K562 (cell line): ENCODE measurements around the gene GRPEL2. TPM values are rescaled to one million over a fixed set of nuclear protein-coding genes. Genes with fewer than 3 reads are reported as not detected.

Source experiments
- CBFB ChIP-seq: sonication (generic); formaldehyde crosslinking; IDR thresholded peaks from 2 replicates; pipeline ENCODE4 v1.4.0; 2020; ENCODE audit warnings: mild to moderate bottlenecking, missing genetic modification reagents
- DPF2 ChIP-seq: fragments of 450-650 bp; IDR thresholded peaks from 2 replicates; pipeline ENCODE4 v1.6.1; 2016
- HDAC2 ChIP-seq: fragments of 450-650 bp; IDR thresholded peaks from 2 replicates; pipeline ENCODE4 v1.6.1; 2016; ENCODE audit warnings: mild to moderate bottlenecking
- KDM5B ChIP-seq: fragments of 200-600 bp; sonication (generic); IDR thresholded peaks from 2 replicates; pipeline ENCODE4 v1.6.1; 2012; ENCODE audit warnings: low read depth, mild to moderate bottlenecking, moderate library complexity, low read length, control low read depth, inconsistent platforms; ENCODE audit not compliant: insufficient replicate concordance
- KLF1 ChIP-seq: fragments of 450-650 bp; IDR thresholded peaks from 2 replicates; pipeline ENCODE4 v1.6.1; 2016; ENCODE audit warnings: missing genetic modification characterization, missing compliant biosample characterization
- NR2C1 ChIP-seq, 2 experiments: fragments of 450-650 bp; IDR thresholded peaks; 2 replicates each; pipeline ENCODE4 v1.6.1; 2017; ENCODE audit warnings: mild to moderate bottlenecking in 2 of 2, antibody characterized with exemption in 1 of 2, inconsistent platforms in 1 of 2, missing compliant biosample characterization in 1 of 2, missing genetic modification characterization in 1 of 2
- PHB ChIP-seq: fragments of 250-450 bp; sonication (Bioruptor Pico); IDR thresholded peaks from 2 replicates; pipeline ENCODE4 v1.5.0; 2021
- POLR2A ChIP-seq: fragments of 450-650 bp; conservative IDR thresholded peaks from 2 replicates; pipeline ENCODE4 v1.6.1; 2016
- POLR2G ChIP-seq: fragments of 200-400 bp; formaldehyde crosslinking; IDR thresholded peaks from 2 replicates; pipeline ENCODE4 v1.6.1; 2017; ENCODE audit warnings: low read depth, mild to moderate bottlenecking, antibody characterized with exemption, low read length, moderate library complexity
- PRMT5 ChIP-seq: sonication (generic); formaldehyde crosslinking; IDR thresholded peaks from 2 replicates; pipeline ENCODE4 v1.5.0; 2020; ENCODE audit warnings: missing genetic modification reagents
- SMAD1 ChIP-seq: fragments of 150-350 bp; IDR thresholded peaks from 2 replicates; pipeline ENCODE4 v1.6.1; 2014; ENCODE audit warnings: low read length, low read depth; ENCODE audit not compliant: partially characterized antibody
- SP1 ChIP-seq: sonication (generic); formaldehyde crosslinking; IDR thresholded peaks from 2 replicates; pipeline ENCODE4 v1.8.1; 2022; ENCODE audit warnings: mild to moderate bottlenecking, missing genetic modification reagents
- TAF15 ChIP-seq: fragments of 200-400 bp; formaldehyde crosslinking; IDR thresholded peaks from 2 replicates; pipeline ENCODE4 v1.6.1; 2017; ENCODE audit warnings: mild to moderate bottlenecking, low read depth, low read length, moderate library complexity
- ZBTB7A ChIP-seq: IDR thresholded peaks from 2 replicates; pipeline ENCODE4 v1.6.1; 2011; ENCODE audit warnings: low read depth, mild to moderate bottlenecking, low read length, moderate library complexity, borderline replicate concordance; ENCODE audit not compliant: control insufficient read depth
- ZKSCAN1 ChIP-seq: fragments of 150-350 bp; IDR thresholded peaks from 2 replicates; pipeline ENCODE4 v1.6.1; 2016; ENCODE audit warnings: low read depth, low read length
- ZNF311 ChIP-seq: fragments of 250-450 bp; sonication (Bioruptor Pico); IDR thresholded peaks from 2 replicates; pipeline ENCODE4 v1.4.0; 2020; ENCODE audit warnings: mild to moderate bottlenecking, moderate library complexity
- ZNF583 ChIP-seq: fragments of 250-450 bp; sonication (Bioruptor Pico); IDR thresholded peaks from 2 replicates; pipeline ENCODE4 v1.4.0; 2020
- polyA plus RNA-seq, 8 experiments: library from polyadenylated mRNA; depleted of rRNA in 4 of 8; stranded (reverse) in 5 of 8; unstranded in 3 of 8; fragments of >200 nt; fragmentation: Nextera tagmentation in 2 of 8; fragmentation: Illumina TruSeq in 1 of 8; extraction: Ambion mirVana in 2 of 8; extraction: Trizol in 1 of 8; gene quantifications; 2 replicates each; pipeline versions ENCODE4 v1.2.1 to v1.2.3, GENCODE V29; 2011 to 2014; ENCODE audit warnings: inconsistent platforms in 1 of 8, missing spikeins in 1 of 8
- total RNA-seq, 7 experiments: library from RNA; depleted of rRNA in 6 of 7; stranded (reverse); fragments of >200 nt in 6 of 7; fragmentation: Illumina TruSeq in 2 of 7; extraction: Trizol in 2 of 7; gene quantifications; 2 replicates each; pipeline versions ENCODE4 v1.2.1 to v1.2.3, GENCODE V29; 2011 to 2021; ENCODE audit warnings: low replicate concordance in 1 of 7
- TF ChIP-seq, protein P1 (sequence below): fragments of 450-650 bp; formaldehyde crosslinking; IDR thresholded peaks from 2 replicates; pipeline ENCODE4 v1.4.0; 2020; ENCODE audit warnings: mild to moderate bottlenecking, moderate library complexity
- TF ChIP-seq, protein P2 (sequence below): sonication (generic); formaldehyde crosslinking; IDR thresholded peaks from 2 replicates; pipeline ENCODE4 v1.4.0; 2020; ENCODE audit warnings: mild to moderate bottlenecking, missing genetic modification reagents
- TF ChIP-seq, protein P3 (sequence below): sonication (generic); formaldehyde crosslinking; IDR thresholded peaks from 2 replicates; pipeline ENCODE4 v1.8.0; 2022; ENCODE audit warnings: missing genetic modification reagents, mild to moderate bottlenecking, borderline replicate concordance

The GRPEL2 gene
- total and polyA plus RNA-seq, 9 of the 15 experiments (the other 6 are each of a cell fraction or from before 2014, with no cell fraction given) = 11.2 to 40.5 (median 25.8) TPM

DNA sequence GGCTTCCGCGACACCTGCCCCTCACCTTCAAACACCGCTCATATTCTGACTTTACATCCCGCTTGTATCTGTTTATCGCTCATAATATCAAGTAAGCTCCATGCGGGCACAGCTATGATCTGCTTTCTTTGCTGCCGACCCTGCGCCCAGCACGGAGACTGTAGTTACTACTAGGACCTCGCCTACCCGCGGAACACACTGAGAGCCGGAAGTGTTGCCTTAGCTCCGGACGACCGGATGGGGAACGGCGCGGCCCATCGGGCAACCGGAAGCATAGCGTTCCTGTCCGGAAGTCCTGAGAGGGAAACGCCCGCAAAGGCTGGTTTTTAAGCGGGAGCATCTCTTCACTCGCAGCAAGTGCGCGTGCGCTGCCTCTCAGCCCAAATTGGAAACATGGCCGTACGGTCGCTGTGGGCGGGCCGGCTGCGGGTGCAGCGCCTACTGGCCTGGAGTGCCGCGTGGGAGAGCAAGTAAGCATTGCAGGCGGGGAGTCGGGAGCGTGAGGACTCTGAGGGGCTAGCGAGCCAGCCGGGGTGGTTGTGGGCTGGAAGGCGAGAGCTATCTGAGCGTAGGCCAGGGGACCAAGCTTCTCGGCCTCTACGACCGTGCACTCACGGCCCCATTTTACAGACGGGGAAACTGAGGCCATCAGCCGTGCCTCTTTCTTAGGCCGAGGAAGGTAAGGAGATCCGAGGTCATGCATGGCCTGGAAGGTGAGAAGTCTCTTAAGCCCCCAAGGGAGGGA is at the start of gene GRPEL2 (continued):
- TF ChIP-seq, protein P1, sequence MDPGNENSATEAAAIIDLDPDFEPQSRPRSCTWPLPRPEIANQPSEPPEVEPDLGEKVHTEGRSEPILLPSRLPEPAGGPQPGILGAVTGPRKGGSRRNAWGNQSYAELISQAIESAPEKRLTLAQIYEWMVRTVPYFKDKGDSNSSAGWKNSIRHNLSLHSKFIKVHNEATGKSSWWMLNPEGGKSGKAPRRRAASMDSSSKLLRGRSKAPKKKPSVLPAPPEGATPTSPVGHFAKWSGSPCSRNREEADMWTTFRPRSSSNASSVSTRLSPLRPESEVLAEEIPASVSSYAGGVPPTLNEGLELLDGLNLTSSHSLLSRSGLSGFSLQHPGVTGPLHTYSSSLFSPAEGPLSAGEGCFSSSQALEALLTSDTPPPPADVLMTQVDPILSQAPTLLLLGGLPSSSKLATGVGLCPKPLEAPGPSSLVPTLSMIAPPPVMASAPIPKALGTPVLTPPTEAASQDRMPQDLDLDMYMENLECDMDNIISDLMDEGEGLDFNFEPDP (CRISPR knock-in tag) = no peak; the same call in 1 of the 2 replicates
- TF ChIP-seq NR2C1 (IDR thresholded peaks at IDR 0.05) (peak; percentile 78; the same call in 1 of the 2 replicates), NR2C1 (tag; IDR thresholded peaks at IDR 0.05) (peak; percentile 87), ZBTB7A (peak; percentile 52; the same call in 1 of the 2 replicates), CBFB (CRISPR knock-in tag) (0 out of 2 replicates have a peak, but pooled peaks have one; percentile 10), ZKSCAN1 (peak; percentile 52; the same call in 1 of the 2 replicates), ZNF311 (no peak), ZNF583 (no peak; the same call in 1 of the 2 replicates), DPF2 (peak; percentile 34; the same call in 1 of the 2 replicates), POLR2A (peak; percentile 96), PHB (0 out of 2 replicates have a peak, but pooled peaks have one; percentile 38), SP1 (peak; percentile 93), HDAC2 (peak; percentile 77), POLR2G (peak; percentile 99), PRMT5 (CRISPR knock-in tag) (peak; percentile 53; the same call in 1 of the 2 replicates), TAF15 (no peak), KDM5B (peak; percentile 89), KLF1 (tag) (peak; percentile 96), SMAD1 (peak; percentile 31)
- TF ChIP-seq, protein P2, sequence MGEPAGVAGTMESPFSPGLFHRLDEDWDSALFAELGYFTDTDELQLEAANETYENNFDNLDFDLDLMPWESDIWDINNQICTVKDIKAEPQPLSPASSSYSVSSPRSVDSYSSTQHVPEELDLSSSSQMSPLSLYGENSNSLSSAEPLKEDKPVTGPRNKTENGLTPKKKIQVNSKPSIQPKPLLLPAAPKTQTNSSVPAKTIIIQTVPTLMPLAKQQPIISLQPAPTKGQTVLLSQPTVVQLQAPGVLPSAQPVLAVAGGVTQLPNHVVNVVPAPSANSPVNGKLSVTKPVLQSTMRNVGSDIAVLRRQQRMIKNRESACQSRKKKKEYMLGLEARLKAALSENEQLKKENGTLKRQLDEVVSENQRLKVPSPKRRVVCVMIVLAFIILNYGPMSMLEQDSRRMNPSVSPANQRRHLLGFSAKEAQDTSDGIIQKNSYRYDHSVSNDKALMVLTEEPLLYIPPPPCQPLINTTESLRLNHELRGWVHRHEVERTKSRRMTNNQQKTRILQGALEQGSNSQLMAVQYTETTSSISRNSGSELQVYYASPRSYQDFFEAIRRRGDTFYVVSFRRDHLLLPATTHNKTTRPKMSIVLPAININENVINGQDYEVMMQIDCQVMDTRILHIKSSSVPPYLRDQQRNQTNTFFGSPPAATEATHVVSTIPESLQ = 0 out of 2 replicates have a peak, but pooled peaks have one; percentile 23
- TF ChIP-seq, protein P3, sequence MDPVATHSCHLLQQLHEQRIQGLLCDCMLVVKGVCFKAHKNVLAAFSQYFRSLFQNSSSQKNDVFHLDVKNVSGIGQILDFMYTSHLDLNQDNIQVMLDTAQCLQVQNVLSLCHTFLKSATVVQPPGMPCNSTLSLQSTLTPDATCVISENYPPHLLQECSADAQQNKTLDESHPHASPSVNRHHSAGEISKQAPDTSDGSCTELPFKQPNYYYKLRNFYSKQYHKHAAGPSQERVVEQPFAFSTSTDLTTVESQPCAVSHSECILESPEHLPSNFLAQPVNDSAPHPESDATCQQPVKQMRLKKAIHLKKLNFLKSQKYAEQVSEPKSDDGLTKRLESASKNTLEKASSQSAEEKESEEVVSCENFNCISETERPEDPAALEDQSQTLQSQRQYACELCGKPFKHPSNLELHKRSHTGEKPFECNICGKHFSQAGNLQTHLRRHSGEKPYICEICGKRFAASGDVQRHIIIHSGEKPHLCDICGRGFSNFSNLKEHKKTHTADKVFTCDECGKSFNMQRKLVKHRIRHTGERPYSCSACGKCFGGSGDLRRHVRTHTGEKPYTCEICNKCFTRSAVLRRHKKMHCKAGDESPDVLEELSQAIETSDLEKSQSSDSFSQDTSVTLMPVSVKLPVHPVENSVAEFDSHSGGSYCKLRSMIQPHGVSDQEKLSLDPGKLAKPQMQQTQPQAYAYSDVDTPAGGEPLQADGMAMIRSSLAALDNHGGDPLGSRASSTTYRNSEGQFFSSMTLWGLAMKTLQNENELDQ (CRISPR knock-in tag) = peak; percentile 65; the same call in 1 of the 2 replicates
